ENCODE data around the gene DPEP2. TPM values are rescaled to one million over a fixed set of nuclear protein-coding genes. Genes with fewer than 3 reads are reported as not detected.

Gene DPEP2
- total and polyA plus RNA-seq, 2 of the 13 experiments (the other 11 are each of a cell fraction or from before 2014, with no cell fraction given): 0.18 TPM; not detected in 1

DNA sequence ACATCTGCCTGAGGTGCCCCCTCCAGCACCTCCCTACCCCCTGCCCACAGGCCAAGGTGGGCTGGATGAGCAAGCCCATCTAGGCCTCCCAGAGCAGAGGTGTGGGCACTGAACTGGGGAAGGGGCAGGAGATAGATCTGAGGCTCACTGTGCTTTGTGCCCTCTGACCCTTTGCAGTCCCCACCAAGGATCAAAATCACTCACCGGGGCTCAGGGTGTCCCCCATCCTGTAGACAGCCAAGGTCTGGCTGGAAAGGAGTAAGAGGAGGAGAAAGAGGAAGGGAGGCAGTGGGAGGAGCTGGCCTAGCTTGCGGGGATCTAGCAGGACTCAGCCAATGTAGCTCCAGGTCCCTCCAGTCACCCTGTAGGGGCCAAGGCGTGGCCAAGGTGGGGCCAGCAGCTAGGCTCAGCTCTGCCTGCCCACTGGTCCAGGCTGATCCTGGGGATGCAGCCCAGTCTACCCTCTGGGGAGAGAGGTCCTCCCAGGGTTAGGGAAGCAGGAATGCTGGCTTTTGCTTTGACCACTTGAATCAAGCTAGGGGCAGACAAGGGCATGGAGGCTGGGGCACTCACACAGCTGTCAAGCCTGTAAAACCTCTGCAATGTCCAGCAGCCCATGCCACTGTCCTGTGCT lies 32.6 kb downstream of the DPEP2 start (continued):
- TF ChIP-seq ARNT2 (CRISPR knock-in tag; IDR thresholded peaks at IDR 0.05; ENCODE audit: low read depth): no peak
- TF ChIP-seq ZNF674 (CRISPR knock-in tag; IDR thresholded peaks at IDR 0.05; ENCODE audit: low read depth): no peak
- no peak for TF ChIP-seq PHF5A (CRISPR knock-in tag; IDR thresholded peaks at IDR 0.05; ENCODE audit: low read depth, unreplicated experiment)
- TF ChIP-seq ZNF12 (CRISPR knock-in tag; IDR thresholded peaks at IDR 0.05): no peak
- peak; percentile 58 for TF ChIP-seq ZNF407 (CRISPR knock-in tag; IDR thresholded peaks at IDR 0.05; ENCODE audit: not compliant biosample characterization)
- peak; percentile 24 for TF ChIP-seq MED1 (CRISPR knock-in tag; IDR thresholded peaks at IDR 0.05)
- peak; percentile 47 for TF ChIP-seq BORCS8-MEF2B (CRISPR knock-in tag; IDR thresholded peaks at IDR 0.05)
- no peak for TF ChIP-seq YY1 (IDR thresholded peaks at IDR 0.05; ENCODE audit: insufficient read depth, insufficient replicate concordance, low read depth, low read length)
- TF ChIP-seq GPBP1L1 (CRISPR knock-in tag; IDR thresholded peaks at IDR 0.05): no peak
- TF ChIP-seq, protein P1, sequence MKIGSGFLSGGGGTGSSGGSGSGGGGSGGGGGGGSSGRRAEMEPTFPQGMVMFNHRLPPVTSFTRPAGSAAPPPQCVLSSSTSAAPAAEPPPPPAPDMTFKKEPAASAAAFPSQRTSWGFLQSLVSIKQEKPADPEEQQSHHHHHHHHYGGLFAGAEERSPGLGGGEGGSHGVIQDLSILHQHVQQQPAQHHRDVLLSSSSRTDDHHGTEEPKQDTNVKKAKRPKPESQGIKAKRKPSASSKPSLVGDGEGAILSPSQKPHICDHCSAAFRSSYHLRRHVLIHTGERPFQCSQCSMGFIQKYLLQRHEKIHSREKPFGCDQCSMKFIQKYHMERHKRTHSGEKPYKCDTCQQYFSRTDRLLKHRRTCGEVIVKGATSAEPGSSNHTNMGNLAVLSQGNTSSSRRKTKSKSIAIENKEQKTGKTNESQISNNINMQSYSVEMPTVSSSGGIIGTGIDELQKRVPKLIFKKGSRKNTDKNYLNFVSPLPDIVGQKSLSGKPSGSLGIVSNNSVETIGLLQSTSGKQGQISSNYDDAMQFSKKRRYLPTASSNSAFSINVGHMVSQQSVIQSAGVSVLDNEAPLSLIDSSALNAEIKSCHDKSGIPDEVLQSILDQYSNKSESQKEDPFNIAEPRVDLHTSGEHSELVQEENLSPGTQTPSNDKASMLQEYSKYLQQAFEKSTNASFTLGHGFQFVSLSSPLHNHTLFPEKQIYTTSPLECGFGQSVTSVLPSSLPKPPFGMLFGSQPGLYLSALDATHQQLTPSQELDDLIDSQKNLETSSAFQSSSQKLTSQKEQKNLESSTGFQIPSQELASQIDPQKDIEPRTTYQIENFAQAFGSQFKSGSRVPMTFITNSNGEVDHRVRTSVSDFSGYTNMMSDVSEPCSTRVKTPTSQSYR (CRISPR knock-in tag; IDR thresholded peaks at IDR 0.05; ENCODE audit: borderline replicate concordance): no peak
- TF ChIP-seq, protein P2, sequence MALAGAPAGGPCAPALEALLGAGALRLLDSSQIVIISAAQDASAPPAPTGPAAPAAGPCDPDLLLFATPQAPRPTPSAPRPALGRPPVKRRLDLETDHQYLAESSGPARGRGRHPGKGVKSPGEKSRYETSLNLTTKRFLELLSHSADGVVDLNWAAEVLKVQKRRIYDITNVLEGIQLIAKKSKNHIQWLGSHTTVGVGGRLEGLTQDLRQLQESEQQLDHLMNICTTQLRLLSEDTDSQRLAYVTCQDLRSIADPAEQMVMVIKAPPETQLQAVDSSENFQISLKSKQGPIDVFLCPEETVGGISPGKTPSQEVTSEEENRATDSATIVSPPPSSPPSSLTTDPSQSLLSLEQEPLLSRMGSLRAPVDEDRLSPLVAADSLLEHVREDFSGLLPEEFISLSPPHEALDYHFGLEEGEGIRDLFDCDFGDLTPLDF (CRISPR knock-in tag; IDR thresholded peaks at IDR 0.05): no peak

Data from HepG2 (cell line).